ENCODE measurements around the gene PPP1R14B.

GRCh38 chr11:64198511-64198910 lies 48.2 kb downstream of the PPP1R14B start:
- TF ChIP-seq CTCF (IDR thresholded peaks at IDR 0.05 in 4 of 5, conservative IDR thresholded peaks at IDR 0.05 in 1 of 5) (no peak), POLR2A (IDR thresholded peaks at IDR 0.05) (no peak)

All from gastrocnemius medialis (tissue), 4 donors.